ENCODE results near the gene IL9R. TPM values are rescaled to one million over a fixed set of nuclear protein-coding genes. Genes with fewer than 3 reads are reported as not detected.
"Not testable (repeated sequence)": the region's sequence is repeated elsewhere in the genome, so short reads cannot be mapped to it uniquely, and the experiment has no call there.

The IL9R gene
- total RNA-seq, 1 experiment from 2014 or later, result 0.17 TPM

DNA sequence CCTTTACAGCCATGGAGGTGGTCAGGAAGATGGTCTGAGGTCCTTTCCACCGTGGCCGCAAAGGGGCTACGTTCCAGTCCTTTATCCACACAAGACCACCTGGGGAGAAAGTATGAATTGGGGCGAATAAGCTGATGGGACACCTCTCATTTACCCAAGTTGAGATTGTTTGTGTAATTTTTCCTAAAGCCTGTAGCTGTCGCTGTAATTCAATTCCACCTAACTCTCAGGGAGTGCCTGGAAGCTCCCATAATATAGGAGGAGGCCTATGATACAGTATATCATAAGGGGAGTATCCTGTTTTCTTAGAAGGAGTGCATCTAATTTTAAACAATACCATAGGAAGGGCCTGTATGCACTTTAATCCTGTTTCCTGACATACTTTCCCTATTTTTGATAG lies 25.8 kb upstream of the IL9R start:
- not testable (repeated sequence) for H3K27me3 ChIP-seq (ENCODE audit: control insufficient read depth, insufficient read depth, low read length); DNase-seq; H3K4me3 ChIP-seq (ENCODE audit: insufficient read depth, low read depth, low read length); H3K36me3 ChIP-seq (replicated peaks; ENCODE audit: control insufficient read depth, insufficient read depth, low read length)

DNA sequence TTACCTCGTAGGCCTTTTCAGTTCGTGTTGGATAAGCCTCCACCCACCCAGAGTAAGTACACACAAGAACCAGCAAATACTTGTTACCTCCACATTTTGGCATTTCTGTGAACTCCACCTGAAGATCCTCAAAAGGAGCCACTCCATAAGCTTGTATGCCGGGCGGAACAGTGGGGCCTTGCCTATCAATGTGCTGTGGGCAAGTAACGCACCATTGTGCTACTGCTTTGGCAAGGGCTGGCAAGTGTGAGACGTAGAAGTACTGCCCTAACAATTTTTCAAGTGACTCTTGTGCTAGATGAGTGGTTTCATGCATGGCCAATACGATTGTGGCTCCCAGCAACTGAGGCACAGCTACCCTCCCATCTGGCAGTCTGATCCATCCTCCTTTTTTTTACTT lies 25.3 kb upstream of the IL9R start:
- not testable (repeated sequence) for H3K4me3 ChIP-seq (ENCODE audit: insufficient read depth, low read depth, low read length); DNase-seq; H3K36me3 ChIP-seq (replicated peaks; ENCODE audit: control insufficient read depth, insufficient read depth, low read length); H3K27me3 ChIP-seq (ENCODE audit: control insufficient read depth, insufficient read depth, low read length)

DNA sequence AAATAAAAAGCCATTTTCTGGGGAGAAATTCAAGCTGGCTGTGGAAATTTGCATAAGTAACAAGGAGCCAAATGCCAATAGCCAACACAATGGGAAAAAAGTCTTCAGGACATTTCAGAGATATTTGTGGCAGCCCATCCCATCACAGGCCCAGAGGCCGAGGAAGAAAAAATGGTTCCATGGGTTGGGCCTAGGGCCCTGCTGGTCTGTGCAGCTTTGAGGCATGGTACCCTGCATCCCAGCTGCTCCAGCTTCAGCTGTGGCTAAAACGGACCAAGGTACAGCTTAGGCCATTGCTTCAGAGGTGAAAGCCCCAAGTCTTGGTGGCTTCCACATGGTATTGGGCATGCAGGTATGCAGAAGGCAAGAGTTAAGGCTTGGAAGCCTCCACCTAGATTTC lies 14.2 kb upstream of the IL9R start:
- no peak for DNase-seq
- Histone ChIP-seq H3K36me3 (replicated peaks; ENCODE audit: control insufficient read depth, insufficient read depth, low read length) (no peaks in the 10 kb centered on the region), H3K4me3 (ENCODE audit: insufficient read depth, low read depth, low read length) (no peak overlapping the region), H3K27me3 (ENCODE audit: control insufficient read depth, insufficient read depth, low read length) (no peaks in the 10 kb centered on the region)

- H3K27me3 ChIP-seq (ENCODE audit: control insufficient read depth, insufficient read depth, low read length), result no peaks in the 10 kb centered on the region
- no peak overlapping the region for H3K4me3 ChIP-seq (ENCODE audit: insufficient read depth, low read depth, low read length)
- no peaks in the 10 kb centered on the region for H3K36me3 ChIP-seq (replicated peaks; ENCODE audit: control insufficient read depth, insufficient read depth, low read length)
- no peak for DNase-seq
These were observed 12.3 kb upstream of the IL9R start for GRCh38 chrX:155985208-155985607.

GRCh38 chrX:155986995-155987394 lies 10.5 kb upstream of the IL9R start:
- not testable (repeated sequence) for H3K36me3 ChIP-seq (replicated peaks; ENCODE audit: control insufficient read depth, insufficient read depth, low read length); H3K4me3 ChIP-seq (ENCODE audit: insufficient read depth, low read depth, low read length); DNase-seq; H3K27me3 ChIP-seq (ENCODE audit: control insufficient read depth, insufficient read depth, low read length)

DNA sequence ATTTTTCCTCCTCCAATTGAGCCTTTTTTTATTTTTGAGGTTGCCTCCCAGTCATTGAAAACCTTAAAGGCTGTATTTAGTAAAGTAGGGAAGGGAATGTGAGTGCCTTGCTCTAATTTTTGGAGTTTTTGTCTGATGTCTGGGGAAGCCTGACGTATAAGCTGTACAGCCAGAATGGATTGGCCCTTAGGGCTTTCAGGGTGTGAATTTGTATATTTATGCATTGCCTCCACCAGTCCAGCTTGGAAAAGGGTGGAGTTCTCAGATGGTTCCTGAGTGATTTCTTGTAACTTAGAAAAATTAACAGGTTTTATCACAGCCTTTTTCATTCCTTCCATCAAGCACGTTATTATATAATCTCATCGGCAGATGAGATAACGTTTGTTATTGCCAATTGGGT lies 8.6 kb upstream of the IL9R start:
- Histone ChIP-seq H3K36me3 (replicated peaks; ENCODE audit: control insufficient read depth, insufficient read depth, low read length) (no peaks in the 10 kb centered on the region), H3K4me3 (ENCODE audit: insufficient read depth, low read depth, low read length) (no peak overlapping the region), H3K27me3 (ENCODE audit: control insufficient read depth, insufficient read depth, low read length) (no peaks in the 10 kb centered on the region)
- DNase-seq, result no peak

DNA sequence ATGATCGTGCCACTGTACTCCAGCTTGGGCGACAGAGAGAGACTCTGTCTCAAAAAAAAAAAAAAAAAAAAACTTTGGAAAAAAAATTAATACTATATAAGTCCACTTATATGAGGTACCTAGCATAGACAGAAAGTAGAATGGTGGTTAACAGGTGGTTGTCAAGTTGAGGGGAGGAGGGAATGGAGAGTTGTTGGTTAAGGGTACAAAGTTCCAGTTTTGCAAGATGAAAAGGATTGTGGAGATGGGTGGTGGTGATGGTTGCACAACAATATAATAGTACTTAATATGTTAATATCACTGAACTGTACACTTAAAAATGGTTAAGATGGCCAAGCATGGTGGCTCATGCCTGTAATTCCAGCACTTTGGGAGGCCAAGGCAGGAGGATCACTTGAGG lies 4.1 kb upstream of the IL9R start:
- H3K4me3 ChIP-seq (ENCODE audit: insufficient read depth, low read depth, low read length), result no peak overlapping the region
- H3K36me3 ChIP-seq (replicated peaks; ENCODE audit: control insufficient read depth, insufficient read depth, low read length), result no peaks in the 10 kb centered on the region
- H3K27me3 ChIP-seq (ENCODE audit: control insufficient read depth, insufficient read depth, low read length), result no peaks in the 10 kb centered on the region
- DNase-seq, result no peak

GRCh38 chrX:155995321-155995875 lies 2.1 kb upstream of the IL9R start:
- no peak overlapping the region for H3K4me3 ChIP-seq (ENCODE audit: insufficient read depth, low read depth, low read length)
- no peaks in the 10 kb centered on the region for H3K36me3 ChIP-seq (replicated peaks; ENCODE audit: control insufficient read depth, insufficient read depth, low read length)
- DNase-seq, result no peak
- H3K27me3 ChIP-seq (ENCODE audit: control insufficient read depth, insufficient read depth, low read length), result no peaks in the 10 kb centered on the region

GRCh38 chrX:155998116-155998515 lies 620 bp downstream of the IL9R start:
- H3K36me3 ChIP-seq (replicated peaks; ENCODE audit: control insufficient read depth, insufficient read depth, low read length), result no peaks in the 10 kb centered on the region
- peak; percentile 3 for DNase-seq
- no peak overlapping the region for H3K4me3 ChIP-seq (ENCODE audit: insufficient read depth, low read depth, low read length)

DNA sequence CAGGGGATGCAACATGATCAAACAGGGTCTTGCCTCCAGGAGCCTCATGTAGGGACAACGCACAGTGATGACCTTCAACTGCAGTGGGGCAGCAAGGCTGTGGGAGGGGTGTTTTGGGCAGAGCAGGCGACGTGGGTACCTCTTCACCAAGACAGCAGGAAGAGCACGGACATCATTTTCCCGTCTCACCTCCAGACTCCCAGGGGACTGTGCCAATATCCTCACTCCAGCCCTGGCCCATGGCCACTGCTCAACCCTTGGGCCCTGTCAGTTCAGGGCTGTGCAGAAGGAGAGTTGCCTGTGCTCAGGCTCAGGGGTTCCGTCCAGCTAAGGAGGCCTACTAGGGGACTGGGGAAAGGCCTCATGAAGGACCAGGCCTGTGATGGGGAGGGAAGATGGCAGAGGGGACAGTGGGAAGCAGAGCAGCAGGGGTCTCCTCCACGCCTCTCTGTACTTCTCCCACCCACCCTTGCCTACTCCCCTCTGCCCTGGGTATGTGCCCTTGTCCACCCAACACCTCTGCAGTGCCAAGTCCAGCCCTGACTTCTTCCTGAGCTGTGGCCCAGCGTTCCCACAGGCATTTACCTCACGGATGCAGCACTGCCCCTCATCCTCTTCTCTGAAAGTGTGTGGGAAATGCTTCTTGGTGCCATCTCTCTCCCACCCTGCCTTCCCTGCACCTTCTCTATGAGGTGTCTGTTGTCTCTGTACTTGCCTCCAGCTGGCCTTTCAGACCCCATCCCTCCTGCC lies 1.4 kb downstream of the IL9R start:
- Histone ChIP-seq H3K27me3 (ENCODE audit: control insufficient read depth, insufficient read depth, low read length) (no peaks in the 10 kb centered on the region), H3K4me3 (ENCODE audit: insufficient read depth, low read depth, low read length) (no peak overlapping the region), H3K36me3 (replicated peaks; ENCODE audit: control insufficient read depth, insufficient read depth, low read length) (no peaks in the 10 kb centered on the region)
- peak; percentile 4 for DNase-seq

More at GRCh38 chrX:155998116-155998515, 620 bp downstream of the IL9R start:
- no peaks in the 10 kb centered on the region for H3K27me3 ChIP-seq (ENCODE audit: control insufficient read depth, insufficient read depth, low read length)

- DNase-seq; H3K4me3 ChIP-seq (ENCODE audit: insufficient read depth, low read depth, low read length); H3K27me3 ChIP-seq (ENCODE audit: control insufficient read depth, insufficient read depth, low read length); H3K36me3 ChIP-seq (replicated peaks; ENCODE audit: control insufficient read depth, insufficient read depth, low read length): not testable (repeated sequence)
These were observed 2.3 kb downstream of the IL9R start for GRCh38 chrX:155999751-156000150.

DNA sequence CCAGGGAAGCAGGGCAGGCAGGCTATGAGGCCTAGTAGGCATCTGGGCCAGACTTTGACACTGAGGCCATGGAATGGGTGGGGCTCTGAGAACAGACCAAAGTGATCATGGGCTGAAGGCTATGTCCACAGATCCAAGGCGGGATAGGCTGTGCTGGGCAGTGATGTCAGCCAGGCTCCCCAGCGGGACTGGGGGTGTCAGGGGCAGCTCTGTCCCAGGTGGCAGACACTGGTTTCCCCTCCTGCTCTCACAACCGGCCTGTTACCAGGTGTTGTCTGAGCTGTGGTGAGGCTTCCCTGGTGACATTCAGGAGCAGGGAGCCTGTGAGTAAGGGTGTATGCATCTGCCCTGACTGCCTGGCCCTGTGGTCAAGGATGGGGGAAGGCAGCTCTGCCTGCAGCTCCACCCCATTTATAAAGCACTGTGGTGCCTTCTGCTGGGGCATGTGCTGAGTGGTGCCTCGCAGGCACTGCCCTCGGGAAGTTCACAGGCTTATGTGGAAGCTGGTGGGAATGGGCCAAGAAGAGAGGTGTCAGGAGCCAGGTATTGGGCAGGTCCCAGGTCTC lies 2.9 kb downstream of the IL9R start:
- Histone ChIP-seq H3K36me3 (replicated peaks; ENCODE audit: control insufficient read depth, insufficient read depth, low read length) (no peaks in the 10 kb centered on the region), H3K27me3 (ENCODE audit: control insufficient read depth, insufficient read depth, low read length) (no peaks in the 10 kb centered on the region), H3K4me3 (ENCODE audit: insufficient read depth, low read depth, low read length) (no peak overlapping the region)
- peak; percentile 5 for DNase-seq

DNA sequence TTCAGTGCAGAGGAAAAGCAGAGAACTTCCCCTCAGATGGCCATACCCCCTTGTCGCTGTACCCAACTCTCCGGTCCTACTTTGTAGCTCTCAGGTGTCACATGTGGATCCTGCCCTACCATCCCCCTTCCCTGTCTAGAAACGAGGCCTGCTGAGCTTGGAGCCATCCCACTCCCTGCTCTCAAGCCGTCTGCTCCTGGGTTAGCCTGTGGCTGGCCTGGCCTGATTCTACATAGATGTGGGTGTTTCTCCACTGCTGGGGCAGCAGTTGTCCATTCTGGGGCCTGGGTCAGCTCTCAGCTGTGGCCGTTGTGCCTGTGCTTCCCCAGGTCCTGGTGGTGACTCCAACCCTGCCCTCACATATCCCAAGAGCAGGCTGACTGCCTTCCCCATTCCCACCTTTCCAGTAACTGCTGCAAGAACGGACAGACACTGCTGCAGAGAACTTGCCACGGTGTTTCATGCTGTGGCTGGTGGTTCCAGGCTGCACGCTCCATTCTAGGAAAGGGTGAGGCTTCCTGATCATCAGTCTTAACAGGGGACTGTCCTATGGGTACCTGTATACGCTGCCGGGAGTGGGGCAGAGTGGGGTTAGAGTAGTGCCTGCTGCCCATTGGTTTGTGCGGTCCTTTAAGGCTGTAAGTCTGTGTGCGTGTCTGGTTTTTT lies 3.6 kb downstream of the IL9R start:
- Histone ChIP-seq H3K4me3 (ENCODE audit: insufficient read depth, low read depth, low read length) (no peak overlapping the region), H3K27me3 (ENCODE audit: control insufficient read depth, insufficient read depth, low read length) (no peaks in the 10 kb centered on the region), H3K36me3 (replicated peaks; ENCODE audit: control insufficient read depth, insufficient read depth, low read length) (no peaks in the 10 kb centered on the region)
- peak; percentile 8 for DNase-seq

- H3K4me3 ChIP-seq (ENCODE audit: insufficient read depth, low read depth, low read length), result no peak overlapping the region
- H3K36me3 ChIP-seq (replicated peaks; ENCODE audit: control insufficient read depth, insufficient read depth, low read length), result no peaks in the 10 kb centered on the region
- H3K27me3 ChIP-seq (ENCODE audit: control insufficient read depth, insufficient read depth, low read length), result no peaks in the 10 kb centered on the region
- peak; percentile 4 for DNase-seq
These were observed 4.1 kb downstream of the IL9R start for GRCh38 chrX:156001667-156002021.

DNA sequence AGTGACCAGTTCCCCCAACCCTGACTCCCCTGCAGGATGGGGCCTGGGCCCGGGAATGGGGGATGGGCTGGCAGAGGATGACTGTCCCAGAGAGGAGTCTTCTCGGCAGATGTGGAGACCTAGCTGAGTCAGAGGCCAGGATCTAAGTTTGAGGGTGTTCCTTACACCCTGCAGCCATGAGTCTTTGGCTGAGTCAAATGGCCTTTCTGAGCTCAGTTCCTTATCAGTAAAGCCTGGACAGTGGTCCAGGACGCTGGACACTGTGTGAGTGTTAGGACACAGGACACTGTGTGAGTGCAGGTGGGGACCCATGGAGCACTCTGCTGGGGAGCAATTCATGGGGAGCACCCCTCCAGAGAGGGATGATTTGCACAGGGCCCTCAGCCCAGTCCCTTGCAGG lies 5.0 kb downstream of the IL9R start:
- DNase-seq, result peak; percentile 15
- Histone ChIP-seq H3K27me3 (ENCODE audit: control insufficient read depth, insufficient read depth, low read length) (no peaks in the 10 kb centered on the region), H3K36me3 (replicated peaks; ENCODE audit: control insufficient read depth, insufficient read depth, low read length) (no peaks in the 10 kb centered on the region), H3K4me3 (ENCODE audit: insufficient read depth, low read depth, low read length) (no peak overlapping the region)
